Measurements from ENCODE around the gene FANCM.

Gene FANCM, protein sequence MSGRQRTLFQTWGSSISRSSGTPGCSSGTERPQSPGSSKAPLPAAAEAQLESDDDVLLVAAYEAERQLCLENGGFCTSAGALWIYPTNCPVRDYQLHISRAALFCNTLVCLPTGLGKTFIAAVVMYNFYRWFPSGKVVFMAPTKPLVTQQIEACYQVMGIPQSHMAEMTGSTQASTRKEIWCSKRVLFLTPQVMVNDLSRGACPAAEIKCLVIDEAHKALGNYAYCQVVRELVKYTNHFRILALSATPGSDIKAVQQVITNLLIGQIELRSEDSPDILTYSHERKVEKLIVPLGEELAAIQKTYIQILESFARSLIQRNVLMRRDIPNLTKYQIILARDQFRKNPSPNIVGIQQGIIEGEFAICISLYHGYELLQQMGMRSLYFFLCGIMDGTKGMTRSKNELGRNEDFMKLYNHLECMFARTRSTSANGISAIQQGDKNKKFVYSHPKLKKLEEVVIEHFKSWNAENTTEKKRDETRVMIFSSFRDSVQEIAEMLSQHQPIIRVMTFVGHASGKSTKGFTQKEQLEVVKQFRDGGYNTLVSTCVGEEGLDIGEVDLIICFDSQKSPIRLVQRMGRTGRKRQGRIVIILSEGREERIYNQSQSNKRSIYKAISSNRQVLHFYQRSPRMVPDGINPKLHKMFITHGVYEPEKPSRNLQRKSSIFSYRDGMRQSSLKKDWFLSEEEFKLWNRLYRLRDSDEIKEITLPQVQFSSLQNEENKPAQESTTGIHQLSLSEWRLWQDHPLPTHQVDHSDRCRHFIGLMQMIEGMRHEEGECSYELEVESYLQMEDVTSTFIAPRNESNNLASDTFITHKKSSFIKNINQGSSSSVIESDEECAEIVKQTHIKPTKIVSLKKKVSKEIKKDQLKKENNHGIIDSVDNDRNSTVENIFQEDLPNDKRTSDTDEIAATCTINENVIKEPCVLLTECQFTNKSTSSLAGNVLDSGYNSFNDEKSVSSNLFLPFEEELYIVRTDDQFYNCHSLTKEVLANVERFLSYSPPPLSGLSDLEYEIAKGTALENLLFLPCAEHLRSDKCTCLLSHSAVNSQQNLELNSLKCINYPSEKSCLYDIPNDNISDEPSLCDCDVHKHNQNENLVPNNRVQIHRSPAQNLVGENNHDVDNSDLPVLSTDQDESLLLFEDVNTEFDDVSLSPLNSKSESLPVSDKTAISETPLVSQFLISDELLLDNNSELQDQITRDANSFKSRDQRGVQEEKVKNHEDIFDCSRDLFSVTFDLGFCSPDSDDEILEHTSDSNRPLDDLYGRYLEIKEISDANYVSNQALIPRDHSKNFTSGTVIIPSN (N-terminal part only)

DNA sequence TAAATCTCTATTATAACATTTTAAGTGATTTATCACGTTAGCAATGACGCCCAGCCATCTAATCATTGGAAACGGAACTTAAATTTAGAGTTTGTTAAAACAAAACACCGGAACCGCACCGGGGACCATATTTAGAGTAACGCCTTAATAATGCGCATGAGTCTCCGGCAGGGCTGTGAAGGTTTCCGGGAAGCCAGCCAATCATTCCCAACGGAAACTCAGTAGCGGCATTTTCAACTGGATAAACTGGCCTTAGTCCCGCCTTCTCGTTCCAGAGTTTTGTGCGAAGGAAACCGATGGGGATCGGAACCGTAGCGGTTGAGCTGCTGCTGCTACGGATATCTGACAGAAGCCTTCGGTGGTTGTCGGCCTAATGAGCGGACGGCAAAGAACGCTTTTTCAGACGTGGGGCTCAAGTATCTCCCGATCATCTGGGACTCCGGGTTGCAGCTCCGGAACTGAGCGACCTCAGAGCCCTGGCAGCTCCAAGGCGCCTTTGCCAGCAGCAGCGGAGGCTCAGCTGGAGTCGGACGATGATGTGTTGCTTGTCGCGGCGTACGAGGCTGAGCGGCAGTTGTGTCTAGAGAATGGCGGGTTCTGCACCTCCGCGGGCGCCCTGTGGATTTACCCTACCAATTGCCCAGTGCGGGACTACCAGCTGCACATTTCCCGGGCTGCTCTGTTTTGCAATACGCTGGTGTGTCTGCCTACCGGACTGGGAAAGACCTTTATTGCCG is at the start of gene FANCM:
FANCM (plus strand) TSS at position 272 of the 737 bp plus-strand sequence; CDS start at position 374, 102 bp downstream.
- DNase-seq (ENCODE audit: low spot score): peak; percentile 88

DNA sequence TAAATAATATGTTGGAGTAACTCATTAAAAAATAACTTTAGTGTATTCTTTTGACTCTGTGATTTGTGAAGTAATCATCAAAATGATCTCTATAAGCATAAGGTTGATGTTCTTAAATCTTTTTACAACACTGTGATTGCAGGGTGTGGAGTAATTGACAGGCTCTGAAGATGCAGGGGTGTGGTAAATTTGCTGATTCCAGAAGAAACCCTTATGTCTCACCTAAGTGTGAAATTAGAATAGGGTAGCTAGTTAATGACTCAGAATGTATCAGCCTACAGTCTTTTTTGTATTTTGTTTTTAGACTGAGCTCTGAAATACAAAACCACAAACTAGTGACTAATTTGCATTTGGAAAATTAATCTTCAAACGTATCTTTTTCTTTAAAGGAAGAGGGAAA is 45.9 kb upstream of the FANCM start:
- DNase-seq (ENCODE audit: low spot score): no peak

DNA sequence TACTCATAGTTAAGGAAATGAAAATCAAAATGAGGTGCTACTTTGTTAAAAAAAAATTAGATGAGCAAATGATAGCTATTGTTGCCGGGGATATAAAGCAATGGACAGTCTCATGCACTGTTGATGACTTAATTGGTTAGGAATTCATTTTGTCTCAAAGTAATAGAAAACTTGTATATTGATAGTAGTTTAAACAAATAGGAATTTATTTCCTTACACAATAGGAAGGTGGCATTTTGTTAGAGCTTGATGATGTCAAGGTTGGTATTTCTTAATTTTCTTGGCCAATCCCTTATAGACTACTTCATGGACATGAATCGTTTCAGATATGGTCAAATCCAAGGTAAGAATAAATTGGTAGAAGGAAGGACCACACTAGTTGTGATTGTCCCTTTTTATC is 44.0 kb upstream of the FANCM start:
- no peak for DNase-seq (ENCODE audit: low spot score)

DNA sequence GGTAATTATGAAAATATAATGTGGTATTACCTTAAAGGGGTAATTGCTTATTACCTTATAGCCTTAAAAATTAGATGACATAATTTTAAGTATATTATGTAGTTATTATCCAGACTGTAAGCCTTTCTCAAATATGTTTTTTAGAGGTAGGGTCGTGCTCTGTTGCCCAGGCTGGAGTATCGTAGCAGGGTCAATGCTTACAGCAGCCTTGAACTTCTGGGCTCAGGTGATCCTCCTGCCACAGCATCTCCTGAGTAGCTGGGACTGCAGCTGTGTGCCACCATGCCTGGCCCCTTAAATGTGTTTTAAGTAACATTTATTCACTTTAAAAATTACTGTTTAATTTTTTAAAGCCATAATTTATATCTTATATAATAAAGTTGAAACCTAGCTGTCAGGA is 41.5 kb upstream of the FANCM start:
- DNase-seq (ENCODE audit: low spot score): no peak

DNA sequence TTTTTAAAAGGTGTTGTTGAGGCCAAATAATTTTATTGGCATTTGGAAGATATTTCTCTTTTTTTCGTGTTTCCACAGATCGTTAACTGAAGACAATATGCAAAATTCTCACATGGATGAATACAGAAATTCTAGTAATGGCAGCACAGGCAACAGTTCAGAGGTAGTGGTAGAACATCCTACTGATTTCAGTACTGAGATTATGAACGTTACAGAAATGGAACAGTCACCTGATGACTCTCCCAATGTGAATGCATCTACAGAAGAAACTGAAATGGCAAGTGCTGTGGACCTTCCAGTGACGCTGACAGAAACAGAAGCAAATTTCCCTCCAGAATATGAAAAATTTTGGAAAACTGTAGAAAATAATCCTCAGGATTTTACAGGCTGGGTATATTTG is 40.6 kb upstream of the FANCM start:
- no peak for DNase-seq (ENCODE audit: low spot score)

DNA sequence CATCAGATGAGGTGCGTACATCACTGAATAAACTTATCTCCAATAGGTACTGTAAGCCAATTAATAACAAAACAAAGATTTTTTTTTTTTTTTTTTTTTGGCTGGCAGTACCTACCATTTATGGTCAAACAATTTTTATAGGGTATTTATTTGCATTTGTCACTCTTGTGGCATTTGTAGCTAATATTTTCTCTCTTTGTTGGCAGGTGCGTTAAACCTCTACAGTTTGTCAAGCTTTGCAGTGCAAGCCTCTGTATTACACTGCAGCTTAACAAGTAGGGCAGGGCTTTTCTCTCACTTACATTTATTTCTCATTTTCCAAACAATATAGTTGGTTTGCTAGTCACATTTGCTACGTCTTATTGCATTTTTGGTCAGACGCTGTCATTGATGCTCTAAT is 39.5 kb upstream of the FANCM start:
- no peak for DNase-seq (ENCODE audit: low spot score)

DNA sequence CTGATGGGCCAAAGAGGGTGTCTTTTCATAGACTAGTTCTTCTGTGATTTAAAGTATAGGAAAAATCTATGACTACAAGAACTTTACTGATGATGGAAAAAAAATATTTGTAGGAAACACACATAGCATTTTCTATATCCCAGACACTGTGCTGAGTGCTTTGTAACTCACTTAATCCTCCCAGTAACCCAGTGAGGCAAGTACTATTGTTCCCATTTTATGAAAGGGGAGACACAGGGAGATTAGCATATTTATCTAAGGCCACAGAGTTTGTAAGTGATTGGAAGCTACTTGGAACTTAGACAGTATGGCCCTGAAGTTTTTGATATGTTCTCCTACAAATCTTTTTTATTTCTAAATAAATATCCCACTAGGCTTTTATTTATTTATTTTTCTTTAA is 31.9 kb upstream of the FANCM start:
- DNase-seq (ENCODE audit: low spot score): no peak

DNA sequence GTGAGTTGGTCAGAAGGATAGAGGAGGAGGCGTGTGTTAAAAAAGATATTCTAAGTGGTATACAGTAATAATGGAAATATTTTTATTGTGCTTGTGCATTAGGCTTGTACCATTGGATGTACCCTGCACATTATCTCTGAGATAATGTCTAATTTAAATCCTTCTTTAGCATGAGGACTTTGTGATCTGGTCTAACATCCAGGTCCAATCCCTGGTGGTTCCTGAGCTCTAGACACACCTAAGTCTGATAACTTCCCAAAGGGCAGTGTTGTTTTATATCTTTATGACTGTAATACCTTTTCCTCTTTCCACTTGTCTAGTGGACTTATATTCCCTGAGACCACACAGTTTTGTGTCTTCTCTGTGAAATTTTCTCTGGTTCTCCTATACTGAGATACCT is 31.2 kb upstream of the FANCM start:
- DNase-seq (ENCODE audit: low spot score): no peak

DNA sequence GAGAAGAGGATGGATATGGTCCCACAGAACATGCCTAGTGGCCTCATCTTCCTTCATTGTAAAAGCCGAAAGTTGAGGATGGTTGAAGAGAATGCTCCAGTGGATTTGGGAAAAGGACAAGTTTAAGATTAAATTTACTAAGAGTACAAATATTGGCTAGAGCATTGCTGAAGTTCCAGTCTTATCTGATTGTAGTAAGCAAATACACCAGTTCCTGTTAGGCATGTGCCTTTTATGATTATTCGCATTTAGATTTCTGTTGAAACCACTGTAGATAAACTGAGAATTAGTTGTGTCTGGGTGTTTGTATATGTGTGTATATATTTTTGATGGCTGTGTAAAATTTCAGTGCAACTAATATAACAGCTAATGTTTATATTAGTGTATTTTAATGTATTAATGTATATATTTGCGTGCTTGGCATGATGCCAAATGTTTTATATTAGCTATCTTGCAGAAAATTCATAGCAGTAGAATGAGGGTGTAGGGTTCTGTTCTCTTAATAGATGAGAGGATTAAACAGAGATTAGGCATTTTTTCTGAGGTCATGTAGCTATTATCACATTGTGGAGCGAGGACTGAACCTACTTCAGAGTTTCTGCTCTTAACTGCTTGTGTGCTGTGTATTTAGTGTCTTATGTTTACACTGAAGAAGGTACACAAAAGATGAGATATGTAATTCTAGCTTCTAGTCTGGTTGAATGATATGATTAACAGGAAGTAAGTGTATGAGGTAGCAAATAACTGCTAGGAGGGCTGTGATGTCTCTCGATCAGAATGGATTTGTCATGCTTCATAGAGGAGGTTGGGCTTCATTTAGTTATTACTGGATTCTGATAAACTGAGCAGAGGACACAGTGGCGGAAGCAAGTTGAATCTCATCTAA is 22.6 kb upstream of the FANCM start:
- no peak for DNase-seq (ENCODE audit: low spot score)

DNA sequence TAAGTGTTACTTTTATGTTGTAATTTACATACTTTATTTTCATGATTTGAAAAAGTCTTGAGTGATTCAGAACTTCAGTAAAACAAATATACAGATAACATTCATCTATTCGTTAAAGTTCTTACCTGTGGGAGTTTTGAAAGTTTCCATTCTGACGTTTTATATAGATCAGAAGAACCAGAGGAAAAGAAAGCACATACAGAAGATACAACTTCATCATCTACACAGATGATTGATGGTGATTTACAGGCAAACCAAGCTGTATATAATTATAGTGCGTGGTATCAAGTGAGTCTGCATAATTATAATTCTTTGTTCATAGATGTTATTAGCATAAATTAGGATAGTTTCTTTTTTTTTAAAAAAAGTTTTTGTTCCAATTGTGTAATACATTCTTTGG is 21.4 kb upstream of the FANCM start:
- no peak for DNase-seq (ENCODE audit: low spot score)

DNA sequence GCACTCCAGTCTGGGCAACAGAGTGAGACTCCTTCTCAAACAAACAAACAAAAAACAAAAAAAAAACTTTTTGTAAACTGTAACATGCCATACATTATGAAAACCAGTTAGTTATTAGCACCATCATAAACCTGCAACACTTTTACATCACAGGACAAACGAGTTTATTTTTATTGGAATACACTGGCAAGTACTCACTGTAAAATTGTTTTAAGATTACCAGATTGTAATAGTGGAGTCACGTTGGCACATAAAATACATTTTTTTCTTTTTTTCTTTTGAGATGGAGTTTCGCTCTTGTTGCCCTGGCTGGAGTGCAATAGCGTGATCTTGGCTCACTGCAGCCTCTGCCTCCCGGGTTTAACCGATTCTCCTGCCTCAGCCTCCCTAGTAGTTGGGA is 17.1 kb upstream of the FANCM start:
- DNase-seq (ENCODE audit: low spot score): no peak

DNA sequence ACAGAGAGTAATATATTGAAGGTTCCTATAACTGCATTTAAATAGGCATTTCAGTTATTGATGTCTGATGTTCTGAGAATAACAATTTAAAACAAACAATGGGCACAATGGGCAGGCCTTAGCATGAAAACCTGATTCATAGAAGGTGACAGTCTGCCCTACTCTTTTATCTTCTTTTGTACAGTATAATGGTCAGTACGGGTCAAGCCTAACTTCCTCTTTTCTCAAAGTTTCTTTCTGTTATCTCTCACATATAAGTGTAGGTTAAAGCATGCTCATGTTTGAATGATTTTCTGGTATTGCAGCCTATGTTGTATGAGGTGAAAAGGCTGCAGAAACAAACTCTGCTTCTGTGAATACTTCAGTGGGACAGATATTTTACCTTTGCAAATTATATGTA is 15.6 kb upstream of the FANCM start:
- no peak for DNase-seq (ENCODE audit: low spot score)

DNA sequence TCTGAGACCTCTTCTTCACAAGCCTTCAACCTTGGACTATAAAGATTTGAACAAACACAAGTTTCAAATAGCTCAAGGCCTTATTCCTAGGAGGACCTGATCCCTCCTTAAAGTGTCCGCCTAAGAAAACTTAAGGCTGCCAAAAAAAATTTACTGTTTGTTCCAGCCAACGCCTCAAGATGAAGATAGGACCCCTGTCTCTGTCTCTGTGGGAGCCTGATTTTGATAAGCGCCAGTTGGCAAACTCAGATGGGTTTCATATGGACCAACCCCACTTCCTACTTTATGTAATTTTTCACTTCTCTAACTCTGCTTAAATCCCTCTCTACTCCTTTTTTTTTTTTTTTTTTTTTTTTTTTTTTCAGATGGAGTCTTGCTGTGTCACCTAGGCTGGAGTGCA is 12.5 kb upstream of the FANCM start:
- DNase-seq (ENCODE audit: low spot score): no peak

DNA sequence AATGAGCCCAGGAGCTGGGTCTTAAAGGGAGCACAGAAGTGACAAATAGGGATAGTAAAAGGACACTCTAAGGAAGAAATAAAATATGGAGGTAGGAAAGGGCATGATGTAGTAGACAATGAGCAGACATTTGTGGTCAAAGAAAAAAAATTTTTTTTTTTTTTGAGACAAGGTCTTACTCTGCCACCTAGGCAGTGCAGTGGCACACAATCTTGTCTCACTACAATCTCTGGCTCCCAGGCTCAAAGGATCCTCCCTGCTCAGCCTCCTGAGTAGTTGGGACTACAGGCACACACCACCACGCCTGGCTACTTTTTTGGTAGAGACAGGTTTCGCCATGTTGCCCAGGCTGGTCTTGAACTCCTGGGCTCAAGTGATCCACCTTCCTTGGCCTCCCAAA is 10.0 kb upstream of the FANCM start:
- DNase-seq (ENCODE audit: low spot score): no peak

DNA sequence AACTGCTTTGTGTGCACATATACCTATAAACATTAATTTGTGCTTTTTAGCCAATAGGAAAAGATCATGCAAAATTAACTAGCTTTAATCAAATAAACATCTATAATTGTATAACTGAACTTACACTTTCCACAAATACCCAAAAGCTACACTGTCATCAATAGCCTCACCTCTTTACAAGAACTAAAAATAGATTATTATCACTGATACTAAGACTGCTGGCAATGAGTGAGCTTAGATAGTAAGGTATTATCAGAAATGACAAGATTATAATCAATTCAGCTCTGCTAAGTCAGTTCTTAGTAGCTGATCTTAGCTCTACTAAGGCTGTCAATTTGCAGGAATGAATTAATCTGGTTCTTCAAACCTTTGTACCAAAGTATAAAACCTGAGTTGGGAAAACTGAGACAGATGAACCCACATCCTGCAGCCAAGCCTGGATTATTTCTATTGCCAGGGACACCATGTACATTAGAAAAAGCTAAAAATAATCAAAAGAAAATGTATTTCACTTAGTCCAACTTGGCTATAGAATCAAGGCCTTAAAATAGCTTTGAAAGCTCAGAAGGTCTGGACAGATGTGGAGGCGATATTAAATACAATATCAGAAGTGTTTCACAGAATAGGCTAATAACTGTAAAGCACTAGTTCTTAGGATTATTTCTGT is 6.6 kb upstream of the FANCM start:
- DNase-seq (ENCODE audit: low spot score): no peak

DNA sequence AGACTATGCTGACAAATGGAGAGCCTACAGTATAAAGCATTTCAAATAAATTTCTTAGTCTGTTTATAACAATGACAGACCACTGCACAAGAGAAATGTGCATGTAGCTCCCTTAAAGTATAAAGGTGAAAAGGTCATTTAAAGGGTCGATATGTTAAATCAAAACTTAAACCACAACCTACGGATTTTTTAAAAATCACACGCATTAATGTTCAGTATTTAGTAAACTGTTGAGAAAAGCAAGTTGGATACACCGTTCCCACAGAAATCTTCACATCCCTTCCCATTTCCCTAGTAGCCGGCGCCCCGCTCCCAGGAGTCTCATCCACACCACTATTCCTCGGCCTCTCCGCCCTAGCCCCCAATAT is 2.1 kb upstream of the FANCM start:
- DNase-seq (ENCODE audit: low spot score): no peak

DNA sequence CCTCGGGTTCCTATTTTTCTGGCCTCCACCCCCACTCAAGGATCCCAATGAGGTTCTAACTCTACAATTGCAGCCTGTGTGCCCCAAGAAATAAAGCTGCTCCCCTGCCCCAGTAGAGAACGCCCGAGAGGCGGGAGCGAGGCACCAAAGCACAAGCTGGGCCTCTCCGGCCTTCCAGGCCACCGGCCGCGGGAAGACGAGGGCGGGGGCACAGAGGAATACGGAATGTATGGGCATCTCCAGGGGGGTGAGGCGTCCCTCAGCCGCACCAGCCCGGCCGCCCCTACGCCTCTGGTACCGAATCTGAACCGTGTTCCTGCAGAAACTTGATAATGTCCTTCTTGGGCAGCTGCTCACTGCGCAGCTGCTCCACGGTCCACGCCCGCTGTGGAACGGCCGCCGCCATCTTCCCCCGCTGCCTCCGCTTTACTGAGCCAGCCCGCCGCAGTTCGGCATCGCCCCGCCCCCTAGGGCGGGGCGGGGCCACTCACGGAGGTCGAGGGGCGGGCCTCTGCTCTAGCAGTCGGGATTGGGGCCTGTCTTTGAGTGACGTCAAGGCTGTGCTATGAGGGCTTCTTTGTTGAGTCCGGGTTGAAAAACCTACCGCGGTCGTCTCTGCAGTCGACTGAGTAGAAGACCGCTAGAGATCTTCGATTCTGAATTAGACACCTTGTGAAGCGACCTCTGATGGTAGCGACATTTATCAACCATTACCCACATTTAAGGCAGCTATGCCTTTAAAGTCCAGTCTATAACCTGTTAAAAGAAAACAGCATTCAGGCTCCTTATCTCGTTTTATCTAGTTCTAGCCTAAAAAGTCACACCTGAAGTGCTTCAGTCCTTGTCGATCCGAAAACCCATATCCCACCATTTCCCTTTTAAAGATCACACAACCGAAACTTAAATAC is 1.4 kb upstream of the FANCM start, which contains the start of gene FKBP3:
FKBP3 (minus strand) TSS at position 431 of the 908 bp plus-strand sequence; CDS start at position 406, 25 bp downstream.
- DNase-seq (ENCODE audit: low spot score): peak; percentile 97

DNA sequence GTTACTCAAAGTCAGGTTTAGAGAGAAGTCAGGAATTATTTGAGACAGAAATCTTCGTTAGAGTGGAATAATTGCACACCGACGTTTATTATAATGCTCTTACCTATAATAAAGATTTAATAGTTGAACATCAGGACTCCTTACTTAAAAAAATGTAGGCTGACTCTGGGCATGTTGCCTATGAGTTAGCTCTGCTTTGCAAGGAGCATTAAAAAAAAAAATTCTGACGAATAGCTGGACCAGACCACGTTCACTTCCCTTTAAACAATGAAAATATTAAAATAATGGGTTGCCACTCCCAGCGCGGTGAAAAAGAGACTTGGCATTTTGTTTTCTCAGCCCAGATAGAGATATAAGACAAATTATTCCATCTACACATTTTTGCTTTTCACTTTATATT is 574 bp upstream of the FANCM start:
- DNase-seq (ENCODE audit: low spot score): no peak

DNA sequence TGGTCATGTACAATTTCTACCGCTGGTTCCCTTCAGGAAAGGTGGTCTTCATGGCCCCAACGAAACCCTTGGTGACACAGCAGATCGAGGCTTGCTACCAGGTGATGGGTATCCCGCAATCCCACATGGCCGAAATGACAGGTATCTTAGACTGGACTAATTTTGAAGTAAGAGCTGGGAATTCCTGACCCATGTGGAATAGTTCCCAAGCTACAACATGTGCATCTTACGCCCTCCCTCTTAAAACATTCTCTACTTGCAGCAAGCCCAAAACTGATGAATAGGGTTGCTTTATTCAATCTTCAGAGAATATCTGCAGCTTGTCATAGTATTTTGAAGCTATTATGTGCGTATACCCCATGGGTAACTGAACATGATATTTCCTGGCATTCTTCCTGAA is 669 bp downstream of the FANCM start:
- no peak for DNase-seq (ENCODE audit: low spot score)
